Kidney (tissue), 14 donors: ENCODE results near the gene HECTD1. TPM values are rescaled to one million over a fixed set of nuclear protein-coding genes. Genes with fewer than 3 reads are reported as not detected.
"Not testable (repeated sequence)": the region's sequence is repeated elsewhere in the genome, so short reads cannot be mapped to it uniquely, and the experiment has no call there.

Experiments used
- DNase-seq, 5 donors: peaks; one replicate each; pipeline ENCODE4 v3.0.0-alpha.2; 2013 to 2020
- FAIRE-seq: peaks from 2 replicates; lab custom pipeline; 2012; peaks lifted over from hg19 to GRCh38; lab: Jason Lieb, UNC
- H3K27ac ChIP-seq, 2 donors: one replicate each; pipeline ENCODE4 v1.7.0; 2013; ENCODE audit warnings: low read depth in 2 of 2, low read length in 2 of 2, inconsistent platforms in 1 of 2
- H3K27me3 ChIP-seq: one replicate; pipeline ENCODE4 v1.7.1; 2013; ENCODE audit warnings: low read length, inconsistent platforms; ENCODE audit not compliant: control insufficient read depth, insufficient read depth
- H3K36me3 ChIP-seq, 3 donors: one replicate each; pipeline versions ENCODE4 v1.7.0 to v1.7.1; 2013; ENCODE audit warnings: low read length in 3 of 3, control low read depth in 1 of 3, inconsistent platforms in 1 of 3; ENCODE audit not compliant: insufficient read depth in 3 of 3, control insufficient read depth in 2 of 3
- H3K4me1 ChIP-seq, 3 donors: one replicate each; pipeline versions ENCODE4 v1.7.0 to v1.7.1; 2013; ENCODE audit warnings: low read length in 3 of 3, inconsistent platforms in 1 of 3, low read depth in 1 of 3; ENCODE audit not compliant: control insufficient read depth in 2 of 3, insufficient read depth in 2 of 3
- H3K4me3 ChIP-seq, 3 donors: one replicate each; pipeline versions ENCODE4 v1.7.0 to v1.8.1; 2013; ENCODE audit warnings: low read length in 3 of 3, control low read depth in 1 of 3, inconsistent platforms in 1 of 3
- H3K9ac ChIP-seq, 3 donors: one replicate each; pipeline versions ENCODE4 v1.7.0 to v1.7.1; 2013; ENCODE audit warnings: low read length in 3 of 3, control low read depth in 1 of 3, inconsistent platforms in 1 of 3
- H3K9me3 ChIP-seq, 3 donors: one replicate each; pipeline versions ENCODE4 v1.7.0 to v1.7.1; 2013; ENCODE audit warnings: low read length in 3 of 3, control low read depth in 1 of 3, inconsistent platforms in 1 of 3; ENCODE audit not compliant: control insufficient read depth in 2 of 3, insufficient read depth in 1 of 3
- CTCF ChIP-seq: IDR thresholded peaks from 3 replicates; pipeline ENCODE4 v1.5.1; 2012; ENCODE audit warnings: mild to moderate bottlenecking, moderate library complexity, borderline replicate concordance; ENCODE audit not compliant: insufficient read depth; ENCODE audit errors: extremely low read depth
- intact Hi-C: fragments of 100-400 bp; cut with DNase I; formaldehyde crosslinking; loops from one replicate; pipeline ENCODE4 v1.11.1; 2022
- polyA plus RNA-seq: library from polyadenylated mRNA; stranded (reverse); fragments of 350-450 nt; fragmentation: Illumina TruSeq; extraction: RNeasy Lipid Tissue Mini Kit (QIAGEN cat#74804); gene quantifications from one replicate; pipeline ENCODE4 v1.2.3, GENCODE V29; 2014; ENCODE audit warnings: low read depth, low replicate concordance; ENCODE audit not compliant: insufficient read depth
- total RNA-seq: library from RNA; stranded (reverse); fragmentation: NEBNext Ultra II Directional; extraction: Animal tissue kit (Norgen Biotek cat#: 25700); gene quantifications from one replicate; pipeline ENCODE4 v1.2.1, GENCODE V29; 2021
- donor health status: control.
- donor health status: control.
- donor health status: control.
- donor health status: control.
- donor health status: control.
- donor health status: DM: yes; HTN: yes; CAD: no.
- donor health status: Normal renal cell carcinoma (clear cell type).

HECTD1 gene
- total and polyA plus RNA-seq, 2 donors from 2014 or later = 35.5 to 164 TPM

GRCh38 chr14:31109257-31109656 is 98.3 kb downstream of the HECTD1 start:
- FAIRE-seq (no peak), DNase-seq (no peak)
- H3K27ac ChIP-seq = no peak overlapping the region
- no peaks in the 10 kb centered on the region for H3K27me3 ChIP-seq
- intact Hi-C loops = no loop called here
- no peaks in the 10 kb centered on the region for H3K4me1 ChIP-seq
- no peaks in the 10 kb centered on the region for H3K9me3 ChIP-seq
- no peak overlapping the region for H3K4me3 ChIP-seq
- H3K9ac ChIP-seq = no peak overlapping the region
- TF ChIP-seq CTCF = no peak
- H3K36me3 ChIP-seq = peaks cover 16 to 63% (median 30%) of the 10 kb centered on the region in 3 donors

- no peak for TF ChIP-seq CTCF
- peaks cover 14 to 65% (median 25%) of the 10 kb centered on the region in 3 donors for H3K36me3 ChIP-seq
- H3K27ac ChIP-seq = no peak overlapping the region
- no peak overlapping the region for H3K4me3 ChIP-seq
- FAIRE-seq (no peak), DNase-seq (no peak)
- intact Hi-C loops = no loop called here
- H3K9ac ChIP-seq = no peak overlapping the region
- no peaks in the 10 kb centered on the region for H3K4me1 ChIP-seq
- H3K27me3 ChIP-seq = no peaks in the 10 kb centered on the region
- H3K9me3 ChIP-seq = no peaks in the 10 kb centered on the region
Measured at GRCh38 chr14:31106768-31107167, 100.8 kb downstream of the HECTD1 start.

- no peak overlapping the region for H3K27ac ChIP-seq
- H3K4me3 ChIP-seq = no peak overlapping the region
- no peaks in the 10 kb centered on the region for H3K4me1 ChIP-seq
- peaks cover 9 to 36% (median 12%) of the 10 kb centered on the region in 3 donors for H3K36me3 ChIP-seq
- DNase-seq = no peak
- H3K27me3 ChIP-seq = no peaks in the 10 kb centered on the region
- intact Hi-C loops = no loop called here
- no peak for TF ChIP-seq CTCF
- FAIRE-seq = no peak
- H3K9ac ChIP-seq = no peak overlapping the region
- H3K9me3 ChIP-seq = no peaks in the 10 kb centered on the region
Measured at GRCh38 chr14:31097081-31097480, 110.5 kb downstream of the HECTD1 start.

GRCh38 chr14:31096255-31096654 is 111.3 kb downstream of the HECTD1 start:
- no peak for FAIRE-seq
- no peak for TF ChIP-seq CTCF
- intact Hi-C loops = no loop called here

GRCh38 chr14:31095817-31096216 is 111.8 kb downstream of the HECTD1 start:
- H3K27ac ChIP-seq, FAIRE-seq, H3K9me3 ChIP-seq, DNase-seq, H3K4me3 ChIP-seq, H3K27me3 ChIP-seq, intact Hi-C loops, H3K9ac ChIP-seq: not testable (repeated sequence)
- peaks cover 0 to 12% (median 5%) of the 10 kb centered on the region in 3 donors for H3K4me1 ChIP-seq
- H3K36me3 ChIP-seq = peaks cover 5 to 27% (median 9%) of the 10 kb centered on the region in 3 donors

More at GRCh38 chr14:31096255-31096654, 111.3 kb downstream of the HECTD1 start:
- Histone ChIP-seq H3K4me3 (no peak overlapping the region), H3K36me3 (peaks cover 9 to 31% (median 12%) of the 10 kb centered on the region in 3 donors), H3K9me3 (no peaks in the 10 kb centered on the region), H3K9ac (no peak overlapping the region), H3K27ac (no peak overlapping the region), H3K27me3 (no peaks in the 10 kb centered on the region), H3K4me1 (peaks cover 0 to 8% (median under 1%) of the 10 kb centered on the region in 3 donors)
- DNase-seq = no peak
